GM19023 (cell line): ENCODE results near the gene LRRC55.

ENCODE experiments used
- ATAC-seq: cut with Tn5 transposase; IDR thresholded peaks from one replicate; pipeline ENCODE4 v1.9.1; 2021; ENCODE audit warnings: mild to moderate bottlenecking, moderate library complexity; ENCODE audit not compliant: unreplicated experiment

LRRC55 gene

DNA sequence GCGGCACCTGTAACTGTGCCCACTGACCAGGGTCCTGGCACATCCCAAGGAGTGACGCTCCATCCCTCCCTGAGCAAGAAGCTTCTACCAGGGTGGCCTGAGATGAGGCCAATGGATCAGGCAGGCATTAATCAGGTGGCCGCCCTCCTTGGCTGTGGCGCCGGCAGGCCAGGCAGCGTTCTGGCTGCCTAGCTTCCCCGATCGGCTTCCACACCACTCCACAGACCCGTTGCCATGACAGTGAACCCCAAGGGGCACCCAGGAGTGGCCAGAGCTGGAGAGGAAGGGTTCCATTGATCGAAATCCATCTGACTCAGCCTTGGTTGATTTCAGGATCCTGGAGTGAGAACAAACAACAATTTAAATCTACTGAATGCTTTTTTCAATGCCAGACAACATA, 20.5 kb downstream of the LRRC55 start:
- no peak for ATAC-seq

GRCh38 chr11:57203359-57203758, 21.6 kb downstream of the LRRC55 start:
- no peak for ATAC-seq

GRCh38 chr11:57203882-57204480, 22.2 kb downstream of the LRRC55 start:
- ATAC-seq, result no peak

DNA sequence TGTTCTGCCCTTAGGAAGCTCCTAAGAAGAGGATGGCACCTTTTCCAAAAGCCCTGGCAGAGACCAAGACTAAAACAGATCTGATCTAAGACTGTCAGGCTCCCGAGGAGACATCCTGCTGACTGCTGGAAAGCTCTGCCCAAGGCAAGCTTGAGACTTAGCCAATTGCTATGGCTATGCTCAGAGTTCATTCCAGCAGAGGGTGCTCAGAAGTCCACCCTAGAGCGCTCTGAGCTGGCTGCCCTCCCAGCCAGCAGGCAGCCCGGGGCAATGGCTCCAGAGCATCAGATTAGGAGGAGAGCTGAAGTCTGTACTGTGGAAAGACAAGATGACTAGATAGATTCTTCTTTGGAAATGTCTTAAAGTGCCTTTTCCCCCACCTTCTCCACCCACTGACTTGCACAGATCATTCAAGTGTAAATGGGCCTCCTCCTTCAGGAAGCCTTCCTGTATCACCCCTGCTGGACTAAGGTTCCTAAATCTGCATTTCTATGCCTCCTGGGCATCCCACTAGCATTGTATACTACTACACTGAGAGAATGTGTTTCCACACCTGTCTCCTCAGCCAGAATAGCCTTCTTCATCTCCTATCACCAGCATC, 23.4 kb downstream of the LRRC55 start:
- ATAC-seq, result no peak

DNA sequence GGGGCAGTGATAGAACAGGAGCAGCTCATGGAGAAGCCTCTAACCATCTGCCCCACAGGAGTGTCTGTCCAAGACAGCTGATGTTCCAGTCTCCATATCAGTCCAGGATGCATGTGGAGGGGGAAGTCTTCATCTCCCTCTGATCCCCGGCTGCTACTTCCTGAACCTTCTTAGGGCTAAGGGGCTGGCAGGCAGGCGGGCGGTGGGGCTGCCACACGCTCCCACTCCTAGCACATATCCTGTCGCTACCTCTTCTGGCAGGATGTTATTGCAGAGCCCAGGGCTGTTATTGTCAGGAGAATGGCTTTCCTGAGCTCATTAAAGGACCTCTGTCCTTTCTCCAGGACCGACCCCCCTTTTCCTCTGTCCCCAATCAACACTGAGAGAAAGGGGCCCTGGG, 25.4 kb downstream of the LRRC55 start:
- no peak for ATAC-seq

DNA sequence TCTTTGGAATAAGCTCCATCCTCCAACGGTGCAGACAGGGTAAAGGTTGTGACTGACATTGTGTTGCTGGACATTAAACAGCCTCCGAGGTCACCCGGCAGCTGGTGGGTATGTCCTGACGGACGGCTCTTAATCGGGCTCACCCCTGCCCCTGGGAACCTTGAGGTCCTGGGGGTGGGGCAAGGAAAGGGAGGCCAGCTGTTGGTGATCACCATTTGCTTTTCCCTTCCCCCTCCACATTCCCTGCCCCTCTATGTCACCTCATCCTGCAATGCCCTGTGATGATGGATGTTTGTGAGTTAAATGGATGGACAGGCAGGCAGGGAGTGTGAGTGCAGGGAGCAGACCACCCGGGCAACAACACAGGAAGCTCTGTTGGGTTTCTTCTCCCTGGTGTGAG, 29.0 kb downstream of the LRRC55 start:
- no peak for ATAC-seq

GRCh38 chr11:57213342-57214097, 31.8 kb downstream of the LRRC55 start:
- ATAC-seq, result no peak

- ATAC-seq, result no peak
These were observed 32.3 kb downstream of the LRRC55 start for GRCh38 chr11:57214098-57214417.

GRCh38 chr11:57214494-57214893, 32.7 kb downstream of the LRRC55 start:
- no peak for ATAC-seq

DNA sequence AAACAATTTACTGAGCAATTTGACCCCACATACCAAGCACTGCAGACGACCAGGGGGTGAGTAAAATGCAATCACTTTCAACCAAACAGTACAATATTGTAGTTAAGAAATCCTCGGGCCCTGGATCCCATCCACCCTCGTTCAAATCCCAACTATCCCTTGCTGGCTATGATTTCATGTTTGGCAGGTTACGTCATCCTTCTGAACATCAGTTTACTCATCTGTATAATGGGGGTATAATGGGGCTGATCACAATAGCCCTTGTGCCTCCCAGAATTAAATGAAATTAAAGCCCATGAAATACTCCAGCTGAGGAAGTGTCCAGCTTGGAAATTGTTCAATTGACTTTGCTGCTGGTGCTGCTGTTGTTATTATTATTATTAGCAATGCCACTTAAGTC, 34.7 kb downstream of the LRRC55 start:
- ATAC-seq, result no peak

GRCh38 chr11:57217053-57217452, 35.3 kb downstream of the LRRC55 start:
- ATAC-seq, result no peak

DNA sequence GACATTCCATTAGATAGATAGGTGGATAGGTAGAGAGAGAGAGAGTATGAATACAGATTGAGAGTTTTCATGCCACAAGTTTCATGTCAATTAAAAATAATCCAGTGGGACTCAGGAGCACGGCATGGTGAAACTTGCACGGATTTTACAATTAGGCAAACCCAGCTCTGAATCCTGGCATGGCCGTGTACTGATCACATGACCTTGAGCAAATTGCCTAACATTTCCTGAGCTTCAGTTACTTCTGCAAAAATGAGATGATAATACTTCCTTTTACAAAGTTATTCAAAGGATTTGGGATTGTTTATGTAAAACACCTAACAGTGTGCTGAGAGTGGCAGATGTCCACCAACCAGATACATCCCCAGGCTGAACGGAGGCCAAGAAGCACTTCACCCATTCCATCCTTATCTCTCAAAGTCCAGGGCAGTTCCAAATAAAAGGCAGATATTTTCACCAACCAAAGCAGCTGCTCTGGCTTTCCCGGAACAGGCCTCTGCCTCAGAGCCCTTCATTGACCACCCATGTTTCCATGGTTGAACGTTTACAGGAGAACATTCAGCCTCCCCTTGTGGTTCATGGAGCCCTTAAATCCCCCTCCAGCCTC, 37.4 kb downstream of the LRRC55 start:
- ATAC-seq, result no peak

DNA sequence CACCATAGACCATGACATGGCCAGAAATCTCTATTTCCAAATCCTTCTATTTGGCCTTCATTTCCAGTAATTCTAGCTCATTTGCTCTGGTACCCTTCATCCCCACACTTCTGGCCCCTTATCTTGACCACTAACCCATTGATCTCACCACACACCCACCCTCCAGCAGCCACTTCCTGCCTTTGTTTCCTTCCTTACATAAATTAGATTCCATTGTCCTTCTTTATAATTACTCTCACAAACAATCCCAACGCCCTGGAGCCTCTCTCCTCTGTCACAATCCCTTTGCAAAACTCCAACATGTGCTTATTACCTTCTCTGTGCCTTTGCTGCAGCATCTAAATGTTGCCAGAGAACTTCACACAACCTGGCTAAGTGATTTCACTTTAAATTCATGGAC, 40.5 kb downstream of the LRRC55 start:
- ATAC-seq, result no peak

DNA sequence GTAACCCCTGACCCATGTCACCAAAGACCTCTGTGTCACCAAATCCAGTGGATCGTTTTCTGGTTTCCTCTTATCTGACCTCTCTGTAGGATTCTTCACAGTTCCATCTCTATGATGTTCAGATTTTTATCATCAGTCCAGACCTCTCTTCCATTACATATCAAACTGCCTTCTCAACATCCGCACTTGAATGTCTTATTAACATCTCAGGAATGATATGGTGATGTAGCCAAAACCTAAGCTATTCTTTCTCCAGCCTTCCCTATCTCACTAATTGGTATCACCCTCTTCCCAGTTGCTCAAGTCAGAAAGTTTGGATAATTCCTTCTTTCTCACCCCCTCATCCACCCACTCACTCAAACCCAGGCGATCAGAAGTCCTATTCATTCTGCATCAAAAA, 41.8 kb downstream of the LRRC55 start:
- ATAC-seq, result no peak

DNA sequence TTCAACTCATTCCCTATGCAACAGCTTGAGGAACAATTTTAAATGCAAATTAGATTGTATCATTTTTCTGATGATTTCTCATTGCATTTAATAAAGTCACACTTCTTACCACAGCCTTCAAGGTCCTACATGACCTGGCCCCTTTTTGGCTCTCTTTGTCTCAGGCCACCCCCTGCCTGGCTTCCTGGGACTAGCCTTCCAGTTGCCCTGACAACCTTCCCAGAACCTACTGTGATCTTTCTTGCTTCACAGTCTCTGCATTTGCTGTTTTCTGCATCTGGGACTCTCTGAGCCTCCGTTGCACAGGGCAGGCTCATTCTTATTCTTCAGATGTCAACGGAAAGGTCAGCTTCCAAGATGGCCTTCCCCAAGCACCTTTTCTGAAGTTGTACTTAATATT, 42.4 kb downstream of the LRRC55 start:
- no peak for ATAC-seq

- ATAC-seq, result no peak
These were observed 42.8 kb downstream of the LRRC55 start for GRCh38 chr11:57224537-57224936.

DNA sequence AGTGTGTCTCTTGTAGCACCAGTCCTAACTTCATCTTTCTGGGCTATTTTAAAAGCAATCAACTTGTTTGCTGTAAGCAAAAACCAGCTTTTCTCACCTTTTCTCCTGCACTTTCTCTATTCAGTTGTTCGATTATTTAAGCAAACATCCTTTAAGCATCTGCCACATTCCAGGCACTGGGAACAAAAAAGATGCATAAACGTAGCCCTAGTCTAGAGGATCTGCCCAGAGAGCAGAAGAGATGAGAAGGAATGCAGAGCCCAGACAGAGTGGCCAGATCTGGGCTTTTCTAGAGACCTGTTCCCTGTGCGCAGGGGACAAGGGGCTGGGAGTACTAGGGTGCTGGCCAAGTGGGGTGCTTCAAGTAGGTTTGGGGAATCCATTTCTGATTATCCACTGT, 46.8 kb downstream of the LRRC55 start:
- ATAC-seq, result no peak

- ATAC-seq, result no peak
These were observed 48.6 kb downstream of the LRRC55 start for GRCh38 chr11:57230316-57230715.

DNA sequence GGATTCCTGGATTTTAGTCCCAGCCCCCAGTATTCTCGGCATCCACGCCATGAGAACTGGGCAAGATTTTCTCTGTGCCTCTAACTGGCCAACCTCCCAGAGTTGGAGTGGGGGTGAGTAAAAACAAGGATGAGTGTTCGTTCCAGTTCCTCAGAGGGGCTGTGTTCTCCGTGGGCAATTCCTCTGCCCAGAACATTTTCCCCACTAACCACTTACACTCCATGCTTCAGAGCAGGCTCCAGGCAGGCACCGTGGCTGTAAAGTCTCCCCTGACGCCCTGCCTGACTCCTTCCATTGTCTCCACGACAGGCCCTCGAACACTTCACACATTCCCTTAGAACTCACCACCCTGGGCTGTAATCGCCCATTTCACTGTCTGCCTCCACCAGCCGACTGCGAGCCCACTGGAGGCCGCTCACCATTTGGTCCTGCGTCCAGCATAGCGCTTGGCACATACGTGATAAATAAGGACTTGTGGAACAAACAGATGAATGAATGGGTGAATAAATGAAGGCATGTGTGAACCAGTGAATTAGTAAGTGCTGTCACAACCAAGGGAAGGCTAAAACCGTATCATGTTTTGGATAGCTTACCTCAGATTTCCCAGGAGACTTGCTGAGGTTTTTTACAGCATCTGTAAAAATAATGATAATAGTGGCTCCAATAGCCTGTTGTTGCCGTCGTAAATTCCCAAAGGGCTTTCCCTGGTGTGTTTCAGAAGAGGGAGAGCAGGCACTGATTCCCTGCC, 49.2 kb downstream of the LRRC55 start:
- ATAC-seq, result no peak

DNA sequence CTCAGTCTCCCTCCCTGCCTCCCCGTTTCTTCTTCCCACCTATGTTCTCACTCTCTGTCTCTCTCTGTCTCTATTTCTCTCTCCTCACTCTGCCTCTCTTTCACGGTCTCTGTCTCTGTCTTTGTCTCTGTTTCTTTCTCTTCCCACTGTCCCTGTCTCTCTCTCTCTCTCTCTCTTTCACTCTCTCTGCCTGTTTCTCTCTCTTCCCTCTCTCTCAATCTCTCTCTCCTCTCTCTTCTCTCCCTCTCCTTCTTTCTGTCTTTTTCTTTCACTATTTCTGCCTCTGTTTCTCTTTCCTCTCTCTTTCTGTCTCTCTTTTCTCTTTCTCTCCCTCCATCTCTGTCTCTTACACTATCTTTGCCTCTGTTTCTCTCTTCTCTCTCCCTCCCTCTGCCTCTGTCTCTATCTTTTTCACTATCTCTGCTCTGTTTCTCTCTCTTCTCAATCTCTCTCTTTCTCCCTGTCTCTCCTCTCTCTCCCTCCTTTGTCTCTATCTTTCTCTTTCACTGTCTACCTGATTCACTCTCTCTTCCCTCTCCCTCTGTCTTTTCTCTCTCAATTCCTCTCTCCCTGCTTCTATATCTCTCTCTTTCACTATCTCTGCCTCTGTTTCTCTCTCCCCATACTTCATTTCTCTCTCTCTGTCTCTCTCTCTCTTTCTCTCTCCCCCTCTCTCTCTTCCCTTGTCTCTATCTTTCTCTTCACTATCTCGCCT, 49.9 kb downstream of the LRRC55 start:
- ATAC-seq, result no peak

DNA sequence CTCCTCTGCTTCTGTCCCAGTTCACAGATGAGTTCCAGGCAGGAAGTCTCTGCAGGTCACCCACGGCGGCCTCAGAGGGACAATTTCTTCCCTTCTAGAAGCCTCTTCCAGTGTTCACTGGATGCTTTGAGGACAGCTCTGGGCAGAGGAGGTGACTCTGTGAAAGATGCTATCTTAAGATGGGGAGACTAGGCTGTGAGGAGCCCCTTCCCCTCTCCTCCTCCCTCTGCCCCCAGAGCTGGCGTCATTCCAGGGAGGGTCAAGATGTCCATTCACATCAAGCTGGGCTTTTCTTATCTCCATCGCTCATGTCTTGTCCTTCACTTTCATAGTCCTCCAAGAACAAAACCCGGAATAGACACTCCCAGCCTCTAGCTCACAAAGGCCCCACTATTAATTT, 51.9 kb downstream of the LRRC55 start:
- ATAC-seq, result no peak
